Cardiac fibroblast (primary cell): ENCODE results near the gene PODXL.

ENCODE experiments used
- DNase-seq, 2 donors: peaks; one replicate each; pipeline versions ENCODE4 v3.0.0 to v3.0.0-alpha.2; 2010; ENCODE audit warnings: low read depth in 2 of 2
- H3K4me3 ChIP-seq, 2 donors: replicated peaks in 1 of 2; 1 replicate in 1 of 2; 2 replicates in 1 of 2; pipeline ENCODE4 v1.5.1; 2011; ENCODE audit warnings: low read depth in 2 of 2, low read length in 2 of 2, mild to moderate bottlenecking in 2 of 2, moderate library complexity in 1 of 2
- CTCF ChIP-seq: IDR thresholded peaks from one replicate; pipeline ENCODE4 v1.5.1; 2011; ENCODE audit warnings: low read depth, mild to moderate bottlenecking, low read length, inconsistent platforms

Gene PODXL

GRCh38 chr7:131600085-131600881 lies 43.9 kb upstream of the PODXL start:
- H3K4me3 ChIP-seq: no peak overlapping the region
- no peak for TF ChIP-seq CTCF
- peak; percentile 18 to 35 for DNase-seq

- no peak for TF ChIP-seq CTCF
- DNase-seq: no peak
- no peak overlapping the region for H3K4me3 ChIP-seq
Observed at GRCh38 chr7:131596785-131597184, 40.4 kb upstream of the PODXL start.

GRCh38 chr7:131595699-131596098 lies 39.3 kb upstream of the PODXL start:
- no peak for TF ChIP-seq CTCF
- no peak for DNase-seq

GRCh38 chr7:131591687-131592319 lies 35.4 kb upstream of the PODXL start:
- DNase-seq: no peak
- TF ChIP-seq CTCF: no peak
- no peak overlapping the region for H3K4me3 ChIP-seq

More at GRCh38 chr7:131595699-131596098, 39.3 kb upstream of the PODXL start:
- no peak overlapping the region for H3K4me3 ChIP-seq

GRCh38 chr7:131587315-131587923 lies 31.0 kb upstream of the PODXL start:
- H3K4me3 ChIP-seq: no peak overlapping the region

GRCh38 chr7:131586759-131587158 lies 30.3 kb upstream of the PODXL start:
- TF ChIP-seq CTCF: no peak
- no peak for DNase-seq
- H3K4me3 ChIP-seq: no peak overlapping the region

More at GRCh38 chr7:131587315-131587923, 31.0 kb upstream of the PODXL start:
- DNase-seq: no peak
- TF ChIP-seq CTCF: no peak
